Muscle of leg (tissue), 11 donors: ENCODE data around the gene PVR. TPM values are rescaled to one million over a fixed set of nuclear protein-coding genes. Genes with fewer than 3 reads are reported as not detected.
"Not testable (repeated sequence)": the region's sequence is repeated elsewhere in the genome, so short reads cannot be mapped to it uniquely, and the experiment has no call there.

Experiments
- DNase-seq: peaks from one replicate; pipeline ENCODE4 v3.0.0; 2013
- H3K27ac ChIP-seq: one replicate; pipeline ENCODE4 v1.5.1; 2013; ENCODE audit warnings: mild to moderate bottlenecking, low read length, control low read depth
- H3K27me3 ChIP-seq: one replicate; pipeline ENCODE4 v1.6.1; 2013; ENCODE audit warnings: low read length; ENCODE audit not compliant: control insufficient read depth, insufficient read depth
- H3K36me3 ChIP-seq: one replicate; pipeline ENCODE4 v1.6.1; 2013; ENCODE audit warnings: low read length; ENCODE audit not compliant: control insufficient read depth, insufficient read depth
- H3K4me1 ChIP-seq: one replicate; pipeline ENCODE4 v1.6.1; 2013; ENCODE audit warnings: low read length; ENCODE audit not compliant: control insufficient read depth, insufficient read depth
- H3K4me3 ChIP-seq: one replicate; pipeline ENCODE4 v1.5.1; 2013; ENCODE audit warnings: low read length, control low read depth
- H3K9me3 ChIP-seq: replicated peaks from 2 replicates; pipeline ENCODE4 v1.6.1; 2013; ENCODE audit warnings: low read depth, low read length; ENCODE audit not compliant: control insufficient read depth
- WGBS: methylation state at CpG from one replicate; pipeline ENCODE4 v1.1.5; 2013; ENCODE audit warnings: missing lambda C conversion rate; ENCODE audit not compliant: insufficient coverage; 5-methylcytosine and 5-hydroxymethylcytosine counted together
- polyA plus RNA-seq, 8 donors: library from polyadenylated mRNA; unstranded; fragments of 120-200 nt; gene quantifications; one replicate each; pipeline versions ENCODE4 v1.2.1 to v1.2.3, GENCODE V29; 2013; ENCODE audit warnings: inconsistent platforms in 1 of 8, low replicate concordance in 1 of 8; ENCODE audit not compliant: insufficient read length in 8 of 8, insufficient read depth in 1 of 8
- total RNA-seq: library from RNA; stranded (reverse); fragments of 120-200 nt; gene quantifications from one replicate; pipeline ENCODE4 v1.2.4, GENCODE V29; 2013

PVR gene
- total and polyA plus RNA-seq, 9 donors = 18.4 to 25.6 (median 20.3) TPM

- H3K27me3 ChIP-seq = no peaks in the 10 kb centered on the region
- no peaks in the 10 kb centered on the region for H3K4me1 ChIP-seq
- no peak overlapping the region for H3K4me3 ChIP-seq
- H3K27ac ChIP-seq = no peak overlapping the region
- peaks cover 8% of the 10 kb centered on the region for H3K36me3 ChIP-seq
- WGBS = 66% methylated on average over 6 of the region's 15 CpGs
- no peak for DNase-seq
- H3K9me3 ChIP-seq = no peaks in the 10 kb centered on the region
These were observed 38.5 kb downstream of the PVR start for GRCh38 chr19:44681992-44682790.

- WGBS = 83% methylated on average over 2 of the region's 2 CpGs
- Histone ChIP-seq H3K27me3 (no peaks in the 10 kb centered on the region), H3K36me3 (peaks cover 8% of the 10 kb centered on the region), H3K4me3 (no peak overlapping the region), H3K9me3 (no peaks in the 10 kb centered on the region), H3K4me1 (no peaks in the 10 kb centered on the region), H3K27ac (no peak overlapping the region)
- no peak for DNase-seq
These were observed 39.1 kb downstream of the PVR start for GRCh38 chr19:44682807-44683206.

DNA sequence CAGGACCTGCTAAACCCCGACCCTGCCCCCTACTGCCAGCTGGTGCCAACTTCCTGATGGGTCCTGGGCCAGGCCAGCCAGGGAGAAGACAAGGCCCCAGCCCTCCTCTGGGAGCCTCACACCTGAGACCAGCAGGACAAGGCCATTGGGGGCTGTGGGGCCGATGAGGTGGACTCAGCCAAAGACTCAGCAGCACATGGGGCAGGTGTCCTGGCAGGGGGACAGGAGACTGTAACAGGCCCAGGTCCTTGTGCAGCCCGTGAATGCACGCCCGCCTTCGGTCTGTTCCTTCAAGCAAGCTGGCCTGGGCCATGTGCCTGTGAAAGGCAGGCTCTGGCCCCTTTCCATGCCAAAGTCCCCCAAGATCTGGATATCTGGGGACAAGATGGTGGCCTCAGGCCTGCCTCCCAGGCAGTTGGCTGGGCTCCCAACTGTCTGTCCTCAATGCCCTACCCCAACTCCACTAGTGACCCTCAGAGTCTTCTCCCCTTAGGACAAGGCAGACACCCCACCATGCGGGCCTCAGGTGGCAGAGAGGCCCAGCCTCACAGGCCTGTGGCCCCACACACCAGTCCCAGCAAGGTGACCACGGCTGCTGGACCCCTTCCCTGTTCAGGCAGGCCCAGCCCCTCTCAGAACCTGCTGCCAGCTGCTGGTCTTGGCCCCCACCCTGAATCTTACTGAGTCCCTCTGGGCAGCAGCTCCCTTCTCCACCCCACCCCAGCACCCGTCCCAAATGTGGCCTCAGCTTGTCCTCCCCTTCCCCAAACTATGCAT, 39.9 kb downstream of the PVR start:
- no peak overlapping the region for H3K4me3 ChIP-seq
- 76% methylated on average over 8 of the region's 9 CpGs for WGBS
- H3K4me1 ChIP-seq = no peaks in the 10 kb centered on the region
- peaks cover 8% of the 10 kb centered on the region for H3K36me3 ChIP-seq
- no peak for DNase-seq
- H3K27ac ChIP-seq = no peak overlapping the region
- no peaks in the 10 kb centered on the region for H3K27me3 ChIP-seq
- no peaks in the 10 kb centered on the region for H3K9me3 ChIP-seq

GRCh38 chr19:44684396-44684795, 40.7 kb downstream of the PVR start:
- not testable (repeated sequence) for DNase-seq, H3K9me3 ChIP-seq, H3K4me1 ChIP-seq, H3K27ac ChIP-seq, H3K36me3 ChIP-seq, H3K4me3 ChIP-seq, H3K27me3 ChIP-seq
- 90% methylated on average over 2 of the region's 3 CpGs for WGBS

DNA sequence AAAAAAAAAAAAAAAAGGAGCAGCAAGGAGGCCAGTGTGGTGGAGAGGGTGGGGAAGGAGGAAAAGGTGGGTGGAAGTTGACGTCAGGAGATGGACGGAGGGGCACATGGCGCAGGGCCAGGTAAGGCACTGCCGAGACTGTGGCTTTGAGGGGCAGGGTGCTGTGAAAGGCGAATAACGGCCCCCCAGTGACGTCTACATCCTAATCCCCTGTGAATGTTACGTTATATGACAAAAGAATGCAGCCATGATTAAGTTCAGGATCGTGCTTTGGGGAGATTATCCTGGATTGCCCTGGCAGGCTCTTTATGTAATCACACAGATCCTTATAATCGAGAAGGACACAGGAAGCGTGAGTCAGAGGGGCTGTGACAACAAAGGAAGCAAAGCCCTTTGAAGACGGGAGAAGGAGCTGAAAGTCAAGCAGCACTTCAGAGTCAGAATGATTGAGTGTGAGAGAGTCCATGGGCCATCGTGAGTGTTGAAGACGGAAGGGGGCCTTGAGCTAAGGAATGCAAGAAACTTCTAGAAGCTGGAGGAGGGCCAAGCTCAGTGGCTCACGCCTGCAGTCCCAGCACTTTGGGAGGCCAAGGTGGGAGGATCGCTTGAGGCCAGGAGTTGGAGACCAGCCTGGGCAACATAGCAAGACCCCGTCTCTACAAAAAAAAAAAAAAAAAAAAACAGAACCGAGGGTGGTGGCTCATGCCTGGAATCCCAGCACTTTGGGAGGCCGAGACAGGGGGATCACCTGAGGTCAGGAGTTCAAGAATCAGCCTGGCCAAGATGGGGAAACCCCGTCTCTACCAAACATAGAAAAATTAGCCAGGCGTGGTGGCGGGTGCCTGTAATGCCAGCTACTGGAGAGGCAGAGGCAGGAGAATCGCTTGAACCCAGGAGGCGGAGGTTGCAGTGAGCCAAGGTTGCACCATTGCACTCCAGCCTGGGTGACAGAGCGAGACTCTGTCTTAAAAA, 41.5 kb downstream of the PVR start:
- Histone ChIP-seq H3K4me3 (no peak overlapping the region), H3K4me1 (peaks cover 5% of the 10 kb centered on the region), H3K36me3 (peaks cover 8% of the 10 kb centered on the region), H3K27me3 (no peaks in the 10 kb centered on the region), H3K27ac (peak overlapping the region; percentile 51), H3K9me3 (no peaks in the 10 kb centered on the region)
- peak; percentile 50 for DNase-seq
- 57% methylated on average over 12 of the region's 25 CpGs for WGBS

GRCh38 chr19:44685877-44686276, 42.2 kb downstream of the PVR start:
- H3K4me1 ChIP-seq = peaks cover 5% of the 10 kb centered on the region

DNA sequence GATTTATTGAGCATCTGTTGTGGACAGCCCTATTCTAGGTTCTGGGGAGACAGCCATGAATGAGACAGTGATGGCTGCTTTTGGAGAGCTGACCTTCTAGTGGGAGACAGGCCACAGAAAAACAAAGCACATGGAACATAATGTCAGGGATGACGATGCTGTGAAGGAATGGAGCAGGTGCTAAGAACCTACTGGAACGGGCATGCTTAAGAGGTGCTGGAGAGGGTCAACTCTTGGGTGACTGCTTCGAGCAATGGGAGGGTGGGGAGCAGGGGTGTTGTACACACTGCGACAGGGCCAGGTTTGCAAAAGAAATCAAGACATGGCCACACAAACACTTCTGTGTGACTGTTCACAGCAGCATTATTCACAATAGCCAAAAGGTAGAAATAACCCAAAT, 43.2 kb downstream of the PVR start:
- 55% methylated on average over 2 of the region's 4 CpGs for WGBS
- Histone ChIP-seq H3K36me3 (no peaks in the 10 kb centered on the region), H3K9me3 (no peaks in the 10 kb centered on the region), H3K27me3 (no peaks in the 10 kb centered on the region), H3K27ac (no peak overlapping the region), H3K4me3 (no peak overlapping the region), H3K4me1 (peaks cover 5% of the 10 kb centered on the region)
- no peak for DNase-seq

More at GRCh38 chr19:44685877-44686276, 42.2 kb downstream of the PVR start:
- H3K4me3 ChIP-seq = no peak overlapping the region
- DNase-seq = peak; percentile 47
- H3K9me3 ChIP-seq = no peaks in the 10 kb centered on the region
- no peak overlapping the region for H3K27ac ChIP-seq
- no CpG with 5 or more reads among the region's 4 CpGs for WGBS
- peaks cover 3% of the 10 kb centered on the region for H3K36me3 ChIP-seq
- H3K27me3 ChIP-seq = no peaks in the 10 kb centered on the region

DNA sequence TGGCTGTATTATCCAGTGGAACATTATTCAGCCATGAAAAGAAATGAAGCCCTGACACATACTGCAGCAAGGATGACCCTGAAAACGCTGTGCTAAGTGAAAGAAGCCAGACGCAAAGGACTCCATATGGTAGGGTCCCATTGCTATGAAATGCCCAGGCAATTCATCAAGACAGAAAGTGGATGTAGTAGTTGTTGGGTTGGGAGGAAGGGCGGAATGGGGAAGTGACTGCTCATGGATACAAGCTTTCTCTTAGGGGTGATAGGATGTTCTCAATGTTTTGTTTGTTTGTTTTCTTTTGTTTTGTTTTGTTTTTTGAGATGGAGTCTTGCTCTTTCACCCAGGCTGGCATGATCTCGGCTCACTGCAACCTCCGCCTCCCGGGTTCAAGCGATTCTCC, 44.2 kb downstream of the PVR start:
- no peak for DNase-seq
- Histone ChIP-seq H3K4me1 (peaks cover 5% of the 10 kb centered on the region), H3K9me3 (no peaks in the 10 kb centered on the region), H3K36me3 (no peaks in the 10 kb centered on the region), H3K27me3 (no peaks in the 10 kb centered on the region), H3K27ac (no peak overlapping the region), H3K4me3 (no peak overlapping the region)
- 79% methylated on average over 5 of the region's 7 CpGs for WGBS

- Histone ChIP-seq H3K36me3 (no peaks in the 10 kb centered on the region), H3K9me3 (no peaks in the 10 kb centered on the region), H3K27me3 (no peaks in the 10 kb centered on the region), H3K27ac (no peak overlapping the region), H3K4me1 (peaks cover 5% of the 10 kb centered on the region), H3K4me3 (no peak overlapping the region)
- peak; percentile 71 for DNase-seq
- WGBS = 43% methylated on average over 10 of the region's 11 CpGs
These were observed 45.8 kb downstream of the PVR start for GRCh38 chr19:44689290-44690130.
